ENCODE measurements around the gene ATP7B.

DNA sequence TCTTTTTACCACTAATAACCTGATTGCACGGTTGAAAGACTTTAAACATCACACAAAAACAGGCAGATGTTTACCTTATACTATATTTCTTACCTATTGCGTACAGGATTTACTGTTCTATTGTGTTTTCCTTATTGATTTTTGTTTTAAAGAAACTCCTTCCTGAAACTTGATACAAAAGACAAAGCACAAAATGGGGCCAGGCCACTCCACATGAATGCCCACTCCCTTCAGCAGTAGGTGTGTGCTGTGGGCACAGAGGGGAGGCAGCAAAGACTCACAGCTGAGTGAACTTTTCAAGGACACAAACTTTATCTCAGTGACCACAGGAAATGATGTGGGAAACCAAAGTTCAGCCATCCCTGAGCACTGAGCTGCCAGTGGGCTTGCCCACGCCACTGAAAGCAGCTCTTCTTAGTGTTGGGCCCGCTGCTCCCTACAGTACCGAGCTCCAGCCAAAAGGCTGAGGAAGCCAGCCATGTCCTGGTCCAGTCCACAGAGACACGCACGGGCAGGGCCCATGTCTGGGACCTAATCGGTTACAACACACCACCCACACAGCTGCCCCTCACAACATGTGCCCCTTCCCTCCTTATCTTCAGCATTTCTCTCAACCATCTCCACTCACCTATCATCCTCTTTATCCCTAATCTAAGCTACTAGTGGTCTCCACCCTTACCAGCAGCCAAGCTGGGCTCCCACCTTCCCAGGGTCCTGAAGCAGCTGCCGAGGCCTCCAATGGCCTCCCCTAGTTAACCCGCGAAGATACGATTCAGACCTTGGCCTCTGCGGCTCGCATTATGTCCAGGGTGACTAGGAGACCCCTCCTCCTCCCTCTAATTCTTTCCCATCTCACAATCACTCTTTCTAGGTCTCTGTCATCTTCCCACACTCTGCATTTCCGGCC is 39.5 kb downstream of the ATP7B start:
- TF ChIP-seq, protein P1, sequence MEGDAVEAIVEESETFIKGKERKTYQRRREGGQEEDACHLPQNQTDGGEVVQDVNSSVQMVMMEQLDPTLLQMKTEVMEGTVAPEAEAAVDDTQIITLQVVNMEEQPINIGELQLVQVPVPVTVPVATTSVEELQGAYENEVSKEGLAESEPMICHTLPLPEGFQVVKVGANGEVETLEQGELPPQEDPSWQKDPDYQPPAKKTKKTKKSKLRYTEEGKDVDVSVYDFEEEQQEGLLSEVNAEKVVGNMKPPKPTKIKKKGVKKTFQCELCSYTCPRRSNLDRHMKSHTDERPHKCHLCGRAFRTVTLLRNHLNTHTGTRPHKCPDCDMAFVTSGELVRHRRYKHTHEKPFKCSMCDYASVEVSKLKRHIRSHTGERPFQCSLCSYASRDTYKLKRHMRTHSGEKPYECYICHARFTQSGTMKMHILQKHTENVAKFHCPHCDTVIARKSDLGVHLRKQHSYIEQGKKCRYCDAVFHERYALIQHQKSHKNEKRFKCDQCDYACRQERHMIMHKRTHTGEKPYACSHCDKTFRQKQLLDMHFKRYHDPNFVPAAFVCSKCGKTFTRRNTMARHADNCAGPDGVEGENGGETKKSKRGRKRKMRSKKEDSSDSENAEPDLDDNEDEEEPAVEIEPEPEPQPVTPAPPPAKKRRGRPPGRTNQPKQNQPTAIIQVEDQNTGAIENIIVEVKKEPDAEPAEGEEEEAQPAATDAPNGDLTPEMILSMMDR (IDR thresholded peaks at IDR 0.05; ENCODE audit: low read depth, low read length): no peak
- TF ChIP-seq POLR2A (IDR thresholded peaks at IDR 0.05; ENCODE audit: extremely low read depth, insufficient read length) (no peak), MYC (IDR thresholded peaks at IDR 0.05; ENCODE audit: low read depth, low read length) (no peak)
- TF ChIP-seq, protein P2, sequence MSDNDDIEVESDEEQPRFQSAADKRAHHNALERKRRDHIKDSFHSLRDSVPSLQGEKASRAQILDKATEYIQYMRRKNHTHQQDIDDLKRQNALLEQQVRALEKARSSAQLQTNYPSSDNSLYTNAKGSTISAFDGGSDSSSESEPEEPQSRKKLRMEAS (IDR thresholded peaks at IDR 0.05; ENCODE audit: low read depth, low read length): no peak
